Spleen (tissue), 7 donors: Measurements from ENCODE around the gene GRAMD2B.

Experiments used
- CTCF ChIP-seq, 11 experiments: fragments of 200-600 bp in 7 of 11; fragments of 450-650 bp in 4 of 11; sonication (generic) in 4 of 11; IDR thresholded peaks in 8 of 11; conservative IDR thresholded peaks in 3 of 11; 1 replicate in 7 of 11; 2 replicates in 4 of 11; pipeline versions ENCODE4 v1.4.0 to v1.8.0; 2016 to 2021; ENCODE audit warnings: antibody characterized with exemption in 11 of 11, inconsistent platforms in 4 of 11, mild to moderate bottlenecking in 1 of 11
- POLR2A ChIP-seq, 3 donors: fragments of 450-650 bp; IDR thresholded peaks; one replicate each; pipeline ENCODE4 v1.5.1; 2017; ENCODE audit warnings: antibody characterized with exemption in 3 of 3, mild to moderate bottlenecking in 1 of 3
- POLR2AphosphoS5 ChIP-seq, 3 donors: sonication (generic); formaldehyde crosslinking; IDR thresholded peaks; one replicate each; pipeline ENCODE4 v1.5.1; 2017; ENCODE audit warnings: antibody characterized with exemption in 3 of 3
- donor health status: DM: no; HTN: no; CAD: no; lungs with moderate emphysema.
- donor health status: DM: no; HTN: no; CAD: no.
- donor health status: DM: no; HTN: no; CAD: no.

- TF ChIP-seq CTCF (IDR thresholded peaks at IDR 0.05 in 8 of 11, conservative IDR thresholded peaks at IDR 0.05 in 3 of 11) (no peak), POLR2AphosphoS5 (IDR thresholded peaks at IDR 0.05) (no peak), POLR2A (IDR thresholded peaks at IDR 0.05) (no peak)
Measured at GRCh38 chr5:126390051-126390450, 33.2 kb upstream of the GRAMD2B start.
